GM12878 (cell line): ENCODE data around the gene ATP5F1B.

ENCODE experiments used
- BCLAF1 ChIP-seq: fragments of 450-650 bp; IDR thresholded peaks from 2 replicates; pipeline ENCODE4 v1.6.1; 2017; ENCODE audit warnings: antibody characterized with exemption, mild to moderate bottlenecking, moderate library complexity
- CHD1 ChIP-seq: IDR thresholded peaks from 2 replicates; pipeline ENCODE4 v1.6.1; 2012; ENCODE audit warnings: low read depth, low read length, improper control_type of control experiment
- E2F4 ChIP-seq: IDR thresholded peaks from 2 replicates; pipeline ENCODE4 v1.6.1; 2012; ENCODE audit warnings: low read depth, low read length, improper control_type of control experiment
- EZH2 ChIP-seq: IDR thresholded peaks from 2 replicates; pipeline ENCODE4 v1.6.1; 2012; ENCODE audit warnings: low read depth, mild to moderate bottlenecking, control low read depth, inconsistent platforms, low read length, borderline replicate concordance; ENCODE audit not compliant: control insufficient read depth
- HDGF ChIP-seq: fragments of 450-650 bp; IDR thresholded peaks from 2 replicates; pipeline ENCODE4 v1.6.1; 2016; ENCODE audit warnings: antibody characterized with exemption
- MLLT1 ChIP-seq: fragments of 450-650 bp; IDR thresholded peaks from 2 replicates; pipeline ENCODE4 v1.6.1; 2016; ENCODE audit warnings: mild to moderate bottlenecking
- NFIC ChIP-seq: IDR thresholded peaks from 2 replicates; pipeline ENCODE4 v1.6.1; 2012; ENCODE audit warnings: low read depth, mild to moderate bottlenecking, inconsistent platforms, low read length, moderate library complexity
- POLR2A ChIP-seq: IDR thresholded peaks from 2 replicates; pipeline ENCODE4 v1.6.1; 2011; ENCODE audit warnings: low read depth, mild to moderate bottlenecking, low read length
- POLR2AphosphoS5 ChIP-seq: IDR thresholded peaks from 2 replicates; pipeline ENCODE4 v1.6.1; 2011; ENCODE audit warnings: mild to moderate bottlenecking, low read length, inconsistent platforms
- RCOR1 ChIP-seq: conservative IDR thresholded peaks from 2 replicates; pipeline ENCODE4 v1.6.1; 2012; ENCODE audit warnings: low read depth, low read length, improper control_type of control experiment
- TAF1 ChIP-seq: IDR thresholded peaks from 2 replicates; pipeline ENCODE4 v1.6.1; 2011; ENCODE audit warnings: mild to moderate bottlenecking, low read depth, low read length, borderline replicate concordance
- ZNF274 ChIP-seq: IDR thresholded peaks from one replicate; pipeline ENCODE4 v1.8.0; 2011; ENCODE audit not compliant: insufficient read length, insufficient read depth

- TF ChIP-seq POLR2AphosphoS5 (no peak), RCOR1 (no peak), CHD1 (no peak), BCLAF1 (no peak), NFIC (no peak), TAF1 (no peak), HDGF (no peak), ZNF274 (no peak), POLR2A (no peak), EZH2 (no peak), MLLT1 (no peak), E2F4 (no peak)
Measured at GRCh38 chr12:56677680-56678079, 31.9 kb upstream of the ATP5F1B start.
